GM13977 (cell line): ENCODE results near the gene CRCP.
"Not testable (repeated sequence)": the region's sequence is repeated elsewhere in the genome, so short reads cannot be mapped to it uniquely, and the experiment has no call there.

Source experiments
- DNase-seq: peaks from one replicate; pipeline ENCODE4 v3.0.0; 2012; ENCODE audit warnings: low spot score
- CTCF ChIP-seq: IDR thresholded peaks from 2 replicates; pipeline ENCODE4 v1.5.1; 2012; ENCODE audit warnings: mild to moderate bottlenecking, control low read depth; ENCODE audit not compliant: insufficient read depth; ENCODE audit errors: extremely low read depth, missing control alignments
- in situ Hi-C: fragments of 300-500 bp; cut with MboI; formaldehyde crosslinking; loops from one replicate; pipeline ENCODE4 v1.12.0; 2022; ENCODE audit warnings: low sequenced_read_pairs, low pct_unique_long_range_greater_than_20kb, mixed read lengths, inconsistent platforms; ENCODE audit not compliant: unreplicated experiment

Gene CRCP

DNA sequence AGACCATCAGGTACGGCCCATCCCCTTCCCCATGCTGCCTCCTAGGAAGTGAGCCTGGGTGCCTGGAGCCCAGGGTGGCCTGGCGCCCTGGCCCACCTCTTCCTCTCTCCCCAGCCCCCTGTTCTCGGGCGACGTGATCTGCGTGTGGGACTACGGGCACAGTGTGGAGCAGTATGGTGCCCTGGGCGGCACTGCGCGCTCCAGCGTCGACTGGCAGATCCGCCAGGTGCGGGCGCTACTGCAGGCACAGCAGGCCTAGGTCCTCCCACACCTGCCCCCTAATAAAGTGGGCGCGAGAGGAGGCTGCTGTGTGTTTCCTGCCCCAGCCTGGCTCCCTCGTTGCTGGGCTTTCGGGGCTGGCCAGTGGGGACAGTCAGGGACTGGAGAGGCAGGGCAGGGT is 22.0 kb upstream of the CRCP start:
- in situ Hi-C loops, result no loop called here
- TF ChIP-seq CTCF, result no peak
- no peak for DNase-seq

DNA sequence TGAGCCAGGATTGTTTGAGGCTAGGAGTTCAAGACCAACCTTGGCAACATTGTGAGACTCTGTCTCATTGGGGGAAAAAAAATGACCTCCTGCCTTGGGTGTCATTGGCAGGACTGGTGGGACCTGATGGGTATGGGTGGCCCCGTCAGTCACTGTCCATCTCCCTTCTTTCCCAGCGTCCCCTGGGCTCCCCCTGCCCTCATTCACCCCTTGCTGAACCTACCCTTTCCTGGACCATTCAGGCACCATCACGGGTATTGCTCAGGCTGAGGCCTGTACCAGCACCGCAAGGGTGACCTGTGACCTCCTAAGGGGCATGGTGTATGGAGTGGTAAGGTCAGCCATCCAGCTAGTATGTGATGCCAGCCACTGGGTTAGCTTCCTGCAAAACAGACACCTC is 19.6 kb upstream of the CRCP start:
- no peak for DNase-seq
- no peak for TF ChIP-seq CTCF
- in situ Hi-C loops, result no loop called here

- in situ Hi-C loops, result no loop called here
- no peak for TF ChIP-seq CTCF
- DNase-seq, result no peak
These were observed 15.5 kb upstream of the CRCP start for GRCh38 chr7:66099232-66099550.

DNA sequence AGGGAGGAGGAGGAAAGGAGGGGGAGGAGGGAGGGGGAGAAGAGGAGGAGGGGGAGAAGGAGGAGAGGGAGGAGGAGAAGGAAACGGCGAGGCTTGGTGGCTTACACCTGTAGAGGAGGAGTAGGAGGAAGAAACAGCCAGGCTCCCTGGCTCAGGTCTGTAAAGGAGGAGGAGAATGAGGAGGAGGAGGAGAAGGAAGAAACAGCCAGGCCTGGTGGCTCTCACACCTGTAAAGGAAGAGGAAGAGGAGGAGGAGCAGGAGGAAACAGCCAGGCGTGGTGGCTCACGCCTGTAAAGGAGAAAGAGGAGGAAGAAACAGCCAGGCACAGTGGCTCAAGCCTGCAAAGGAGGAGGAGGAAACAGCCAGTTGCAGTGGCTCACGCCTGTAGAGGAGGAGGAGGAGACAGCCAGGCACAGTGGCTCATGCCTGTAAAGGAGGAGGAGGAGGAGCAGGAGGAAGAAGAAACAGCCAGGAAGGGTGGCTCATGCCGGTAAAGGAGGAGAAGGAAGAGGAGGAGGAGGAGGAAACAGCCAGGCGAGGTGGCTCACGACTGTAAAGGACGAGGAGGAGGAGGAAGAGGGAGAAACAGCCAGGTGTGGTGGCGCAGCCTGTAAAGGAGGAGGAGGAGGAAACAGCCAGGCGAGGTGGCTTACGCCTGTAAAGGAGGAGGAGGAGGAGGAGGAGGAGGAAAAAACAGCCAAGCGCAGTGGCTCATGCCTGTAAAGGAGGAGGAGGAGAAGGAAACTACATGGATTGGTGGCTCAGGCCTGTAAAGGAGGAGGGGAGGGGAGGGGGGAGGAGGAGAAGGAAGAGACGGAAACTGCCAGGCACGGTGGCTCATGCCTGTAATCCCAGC is 14.9 kb upstream of the CRCP start:
- no peak for TF ChIP-seq CTCF

GRCh38 chr7:66100408-66101050 is 14.1 kb upstream of the CRCP start:
- in situ Hi-C loops, result no loop called here
- TF ChIP-seq CTCF, result no peak
- no peak for DNase-seq

More for the DNA sequence above, 14.9 kb upstream of the CRCP start:
- in situ Hi-C loops, result no loop called here
- no peak for DNase-seq

- DNase-seq, in situ Hi-C loops: not testable (repeated sequence)
These were observed 12.5 kb upstream of the CRCP start for GRCh38 chr7:66102168-66102567.

DNA sequence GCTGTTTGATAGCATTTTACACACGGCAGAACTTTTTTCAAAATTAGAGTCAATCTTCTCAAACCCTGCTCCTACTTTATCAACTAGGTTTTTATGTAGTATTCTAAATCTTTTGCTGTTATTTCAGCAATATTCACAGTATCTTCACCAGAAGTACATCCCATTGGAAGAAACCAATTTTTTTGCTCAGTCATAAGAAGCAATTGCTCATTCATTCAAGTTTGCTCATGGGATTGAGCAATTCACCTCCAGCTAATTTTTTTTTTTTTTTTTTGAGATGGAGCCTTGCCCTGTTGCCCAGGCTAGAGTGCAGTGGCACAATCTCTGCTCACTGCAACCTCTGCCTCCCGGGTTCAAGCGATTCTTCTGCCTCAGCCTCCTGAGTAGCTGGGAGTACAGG is 10.7 kb upstream of the CRCP start:
- DNase-seq, in situ Hi-C loops: not testable (repeated sequence)
